Upper lobe of left lung (tissue), 4 donors: ENCODE data around the gene TOMM20.

Experiments used
- POLR2A ChIP-seq, 4 donors: fragments of 450-650 bp; IDR thresholded peaks; one replicate each; pipeline ENCODE4 v1.5.1; 2016 to 2017; ENCODE audit warnings: antibody characterized with exemption in 4 of 4, mild to moderate bottlenecking in 2 of 4
- TF ChIP-seq, protein P1 (sequence below), 6 experiments: fragments of 450-650 bp in 4 of 6; fragments of 200-600 bp in 2 of 6; sonication (generic) in 2 of 6; IDR thresholded peaks; one replicate each; pipeline ENCODE4 v1.5.1; 2016 to 2019; ENCODE audit warnings: antibody characterized with exemption in 6 of 6

DNA sequence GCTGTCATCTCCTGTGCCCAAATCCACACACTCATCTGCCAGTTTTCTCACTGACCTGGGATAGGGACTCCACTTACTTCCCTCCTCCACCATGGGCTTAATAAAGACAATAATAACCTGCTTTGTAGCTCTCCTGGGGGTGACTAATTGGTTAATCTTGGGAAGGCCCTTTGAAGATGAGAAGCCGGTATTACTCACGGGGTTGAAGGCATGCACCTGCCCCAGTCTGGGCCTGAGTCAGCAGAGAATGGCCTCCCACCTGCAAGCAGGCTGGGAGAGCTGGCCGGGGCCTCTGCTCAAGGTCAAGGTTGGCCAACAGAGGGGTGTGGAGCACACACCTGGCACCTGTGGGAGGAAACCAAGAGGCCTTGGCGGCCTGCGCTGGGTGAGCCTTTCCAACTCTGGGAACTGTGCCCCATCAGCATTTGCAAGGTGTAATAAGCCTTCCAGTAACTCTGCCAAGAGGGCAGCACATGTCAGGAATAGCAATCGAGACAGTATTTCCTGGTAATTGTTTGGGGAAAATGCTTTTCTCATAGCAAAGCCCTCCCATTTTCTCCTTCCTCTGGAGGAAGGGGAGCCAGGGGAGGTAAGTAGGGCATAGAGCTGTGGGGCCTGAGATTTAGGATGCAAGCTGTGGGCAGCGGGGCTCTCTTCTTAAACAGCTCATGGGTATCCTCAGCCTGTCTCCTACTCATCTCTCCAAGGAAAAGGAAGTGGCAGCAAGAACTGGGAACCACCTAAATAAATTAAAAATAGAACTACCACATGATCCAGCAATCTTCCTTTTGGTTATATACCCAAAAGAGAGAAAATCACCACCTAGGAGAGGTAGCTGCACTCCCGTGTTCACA, 49.0 kb downstream of the TOMM20 start:
- TF ChIP-seq, protein P1, sequence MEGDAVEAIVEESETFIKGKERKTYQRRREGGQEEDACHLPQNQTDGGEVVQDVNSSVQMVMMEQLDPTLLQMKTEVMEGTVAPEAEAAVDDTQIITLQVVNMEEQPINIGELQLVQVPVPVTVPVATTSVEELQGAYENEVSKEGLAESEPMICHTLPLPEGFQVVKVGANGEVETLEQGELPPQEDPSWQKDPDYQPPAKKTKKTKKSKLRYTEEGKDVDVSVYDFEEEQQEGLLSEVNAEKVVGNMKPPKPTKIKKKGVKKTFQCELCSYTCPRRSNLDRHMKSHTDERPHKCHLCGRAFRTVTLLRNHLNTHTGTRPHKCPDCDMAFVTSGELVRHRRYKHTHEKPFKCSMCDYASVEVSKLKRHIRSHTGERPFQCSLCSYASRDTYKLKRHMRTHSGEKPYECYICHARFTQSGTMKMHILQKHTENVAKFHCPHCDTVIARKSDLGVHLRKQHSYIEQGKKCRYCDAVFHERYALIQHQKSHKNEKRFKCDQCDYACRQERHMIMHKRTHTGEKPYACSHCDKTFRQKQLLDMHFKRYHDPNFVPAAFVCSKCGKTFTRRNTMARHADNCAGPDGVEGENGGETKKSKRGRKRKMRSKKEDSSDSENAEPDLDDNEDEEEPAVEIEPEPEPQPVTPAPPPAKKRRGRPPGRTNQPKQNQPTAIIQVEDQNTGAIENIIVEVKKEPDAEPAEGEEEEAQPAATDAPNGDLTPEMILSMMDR (IDR thresholded peaks at IDR 0.05) = no peak
- peak in 1 of 4 donors; percentile 27 for TF ChIP-seq POLR2A (IDR thresholded peaks at IDR 0.05)
